Type B pancreatic cell (in vitro differentiated cells): ENCODE data around the gene TBC1D14. TPM values are rescaled to one million over a fixed set of nuclear protein-coding genes. Genes with fewer than 3 reads are reported as not detected.

Experiments used
- DNase-seq: peaks from one replicate; pipeline ENCODE4 v3.0.0; 2021; ENCODE audit warnings: mixed read lengths; ENCODE audit not compliant: unreplicated experiment; ENCODE audit errors: extremely low spot score
- H3K27ac Mint-ChIP-seq: 2 replicates; pipeline ENCODE4 v1.8.0; 2021; ENCODE audit warnings: mild to moderate bottlenecking, mixed read lengths
- H3K27me3 Mint-ChIP-seq: 2 replicates; pipeline ENCODE4 v1.8.0; 2021; ENCODE audit warnings: mixed read lengths
- H3K36me3 Mint-ChIP-seq: 2 replicates; pipeline ENCODE4 v1.8.0; 2021; ENCODE audit warnings: mixed read lengths
- H3K4me1 Mint-ChIP-seq: one replicate; pipeline ENCODE4 v1.8.0; 2021; ENCODE audit warnings: mixed read lengths; ENCODE audit not compliant: unreplicated experiment
- H3K4me3 Mint-ChIP-seq: 2 replicates; pipeline ENCODE4 v1.8.0; 2021; ENCODE audit warnings: mild to moderate bottlenecking, mixed read lengths
- H3K9me3 Mint-ChIP-seq: 2 replicates; pipeline ENCODE4 v1.8.0; 2021; ENCODE audit warnings: mixed read lengths
- total RNA-seq: library from RNA; stranded (reverse); gene quantifications from 2 replicates; pipeline ENCODE4 v1.2.1, GENCODE V29; 2021; ENCODE audit warnings: low replicate concordance
- TF ChIP-seq, protein P1 (sequence below): fragments of 200-600 bp; sonication (generic); conservative IDR thresholded peaks from 2 replicates; pipeline ENCODE4 v1.5.0; 2021; ENCODE audit warnings: antibody characterized with exemption, mild to moderate bottlenecking

Gene TBC1D14
- total RNA-seq, 1 donor from 2014 or later = 55.9 TPM

DNA sequence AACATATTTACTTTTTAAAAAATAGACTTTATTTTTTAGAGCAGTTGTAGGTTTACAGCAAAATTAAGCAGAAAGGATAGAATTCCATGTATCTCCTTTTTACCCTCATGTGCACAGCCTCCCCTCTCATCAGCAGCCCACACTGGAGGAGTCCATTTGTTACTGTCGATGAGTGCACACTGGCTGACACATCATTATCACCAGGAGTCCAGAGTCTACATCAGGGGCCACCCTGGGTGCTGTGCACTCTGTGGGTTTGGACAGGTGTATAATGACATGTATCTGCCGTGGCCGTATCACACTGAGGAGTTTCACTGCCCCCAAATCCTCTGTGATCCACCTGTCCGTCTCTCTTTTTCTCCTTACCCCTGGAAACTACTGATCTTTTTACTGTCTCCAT lies 26.3 kb downstream of the TBC1D14 start:
- peak overlapping the region; percentile 57 for H3K27ac Mint-ChIP-seq

GRCh38 chr4:6937201-6937600 lies 27.6 kb downstream of the TBC1D14 start:
- Mint-ChIP-seq H3K4me3 (no peak overlapping the region), H3K36me3 (peaks cover 16% of the 10 kb centered on the region), H3K9me3 (peaks cover 8% of the 10 kb centered on the region), H3K27ac (peak overlapping the region; percentile 88), H3K4me1 (peaks cover 31% of the 10 kb centered on the region), H3K27me3 (no peaks in the 10 kb centered on the region)
- TF ChIP-seq, protein P1, sequence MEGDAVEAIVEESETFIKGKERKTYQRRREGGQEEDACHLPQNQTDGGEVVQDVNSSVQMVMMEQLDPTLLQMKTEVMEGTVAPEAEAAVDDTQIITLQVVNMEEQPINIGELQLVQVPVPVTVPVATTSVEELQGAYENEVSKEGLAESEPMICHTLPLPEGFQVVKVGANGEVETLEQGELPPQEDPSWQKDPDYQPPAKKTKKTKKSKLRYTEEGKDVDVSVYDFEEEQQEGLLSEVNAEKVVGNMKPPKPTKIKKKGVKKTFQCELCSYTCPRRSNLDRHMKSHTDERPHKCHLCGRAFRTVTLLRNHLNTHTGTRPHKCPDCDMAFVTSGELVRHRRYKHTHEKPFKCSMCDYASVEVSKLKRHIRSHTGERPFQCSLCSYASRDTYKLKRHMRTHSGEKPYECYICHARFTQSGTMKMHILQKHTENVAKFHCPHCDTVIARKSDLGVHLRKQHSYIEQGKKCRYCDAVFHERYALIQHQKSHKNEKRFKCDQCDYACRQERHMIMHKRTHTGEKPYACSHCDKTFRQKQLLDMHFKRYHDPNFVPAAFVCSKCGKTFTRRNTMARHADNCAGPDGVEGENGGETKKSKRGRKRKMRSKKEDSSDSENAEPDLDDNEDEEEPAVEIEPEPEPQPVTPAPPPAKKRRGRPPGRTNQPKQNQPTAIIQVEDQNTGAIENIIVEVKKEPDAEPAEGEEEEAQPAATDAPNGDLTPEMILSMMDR = no peak
- no peak for DNase-seq

More for the DNA sequence above, 26.3 kb downstream of the TBC1D14 start:
- H3K9me3 Mint-ChIP-seq = peaks cover 8% of the 10 kb centered on the region
- peak overlapping the region; percentile 22 for H3K4me3 Mint-ChIP-seq
- TF ChIP-seq, protein P1 = no peak
- no peaks in the 10 kb centered on the region for H3K27me3 Mint-ChIP-seq
- H3K4me1 Mint-ChIP-seq = peaks cover 30% of the 10 kb centered on the region
- H3K36me3 Mint-ChIP-seq = peaks cover 21% of the 10 kb centered on the region
- DNase-seq = no peak

GRCh38 chr4:6937754-6938153 lies 28.1 kb downstream of the TBC1D14 start:
- Mint-ChIP-seq H3K4me3 (no peak overlapping the region), H3K27ac (peak overlapping the region; percentile 88)

GRCh38 chr4:6938237-6938636 lies 28.6 kb downstream of the TBC1D14 start:
- H3K4me3 Mint-ChIP-seq = no peak overlapping the region
- TF ChIP-seq, protein P1 = no peak
- H3K9me3 Mint-ChIP-seq = peaks cover 8% of the 10 kb centered on the region
- DNase-seq = no peak
- no peaks in the 10 kb centered on the region for H3K27me3 Mint-ChIP-seq
- H3K36me3 Mint-ChIP-seq = peaks cover 16% of the 10 kb centered on the region
- peaks cover 41% of the 10 kb centered on the region for H3K4me1 Mint-ChIP-seq
- H3K27ac Mint-ChIP-seq = no peak overlapping the region

More at GRCh38 chr4:6937754-6938153, 28.1 kb downstream of the TBC1D14 start:
- TF ChIP-seq, protein P1 = no peak
- peaks cover 8% of the 10 kb centered on the region for H3K9me3 Mint-ChIP-seq
- no peak for DNase-seq
- H3K4me1 Mint-ChIP-seq = peaks cover 36% of the 10 kb centered on the region
- H3K36me3 Mint-ChIP-seq = peaks cover 16% of the 10 kb centered on the region
- H3K27me3 Mint-ChIP-seq = no peaks in the 10 kb centered on the region

GRCh38 chr4:6938647-6939271 lies 29.1 kb downstream of the TBC1D14 start:
- no peak overlapping the region for H3K27ac Mint-ChIP-seq
- H3K27me3 Mint-ChIP-seq = no peaks in the 10 kb centered on the region
- peaks cover 11% of the 10 kb centered on the region for H3K36me3 Mint-ChIP-seq
- TF ChIP-seq, protein P1 = no peak
- peaks cover 39% of the 10 kb centered on the region for H3K4me1 Mint-ChIP-seq
- H3K4me3 Mint-ChIP-seq = no peak overlapping the region
- H3K9me3 Mint-ChIP-seq = peaks cover 3% of the 10 kb centered on the region
- no peak for DNase-seq
